ENCODE measurements around the gene DOK7.

DOK7 gene

DNA sequence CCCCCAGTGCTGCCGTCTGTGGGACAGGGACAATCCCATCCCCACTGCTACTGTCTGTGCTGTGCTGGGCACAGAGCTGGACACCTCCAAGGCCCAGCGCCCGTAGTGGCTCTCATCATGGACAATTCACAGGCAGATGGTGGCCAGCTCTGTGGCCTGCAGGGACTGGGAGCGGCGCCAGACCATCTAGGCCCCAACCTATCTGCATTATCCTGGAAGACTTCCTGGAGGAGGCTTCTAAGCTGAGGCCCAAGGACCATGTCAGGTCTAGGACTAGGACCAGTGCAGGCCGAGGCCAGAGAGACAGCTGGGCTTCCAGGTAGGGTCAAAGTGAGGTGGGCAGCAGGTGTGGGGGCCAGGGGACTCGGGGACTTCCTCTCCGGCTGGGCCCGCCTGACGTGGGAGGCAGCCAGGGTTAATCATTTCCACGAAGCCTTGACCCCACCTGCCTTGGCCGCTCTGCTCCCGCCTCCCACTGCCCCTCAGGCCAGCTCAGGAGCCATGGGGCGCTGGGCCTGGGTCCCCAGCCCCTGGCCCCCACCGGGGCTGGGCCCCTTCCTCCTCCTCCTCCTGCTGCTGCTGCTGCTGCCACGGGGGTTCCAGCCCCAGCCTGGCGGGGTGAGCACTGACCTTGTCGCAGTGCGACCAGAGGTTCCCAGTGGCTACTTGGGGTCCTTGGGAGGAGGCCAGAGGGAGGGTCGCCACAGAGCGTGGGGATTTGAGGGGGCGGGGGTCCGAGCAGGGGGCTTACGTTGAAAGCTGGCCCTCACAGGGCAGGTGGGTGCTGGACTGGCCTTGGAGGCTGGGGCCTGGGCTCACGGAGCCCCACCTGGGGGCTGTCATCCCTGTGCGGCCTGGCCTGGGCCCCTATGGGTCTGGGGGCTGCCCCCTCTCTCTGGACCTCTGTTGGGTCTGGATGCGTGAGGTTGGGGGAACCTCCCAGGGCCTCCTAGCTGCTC, 21.3 kb upstream of the DOK7 start, which contains the start of gene HGFAC:
Gene HGFAC (plus strand): TSS at position 468 of the 959 bp plus-strand sequence. CDS start 34 bp downstream, at position 502.
- no peak for TF ChIP-seq TOX (CRISPR knock-in tag; IDR thresholded peaks at IDR 0.05; ENCODE audit: borderline replicate concordance)
- TF ChIP-seq, protein P1, sequence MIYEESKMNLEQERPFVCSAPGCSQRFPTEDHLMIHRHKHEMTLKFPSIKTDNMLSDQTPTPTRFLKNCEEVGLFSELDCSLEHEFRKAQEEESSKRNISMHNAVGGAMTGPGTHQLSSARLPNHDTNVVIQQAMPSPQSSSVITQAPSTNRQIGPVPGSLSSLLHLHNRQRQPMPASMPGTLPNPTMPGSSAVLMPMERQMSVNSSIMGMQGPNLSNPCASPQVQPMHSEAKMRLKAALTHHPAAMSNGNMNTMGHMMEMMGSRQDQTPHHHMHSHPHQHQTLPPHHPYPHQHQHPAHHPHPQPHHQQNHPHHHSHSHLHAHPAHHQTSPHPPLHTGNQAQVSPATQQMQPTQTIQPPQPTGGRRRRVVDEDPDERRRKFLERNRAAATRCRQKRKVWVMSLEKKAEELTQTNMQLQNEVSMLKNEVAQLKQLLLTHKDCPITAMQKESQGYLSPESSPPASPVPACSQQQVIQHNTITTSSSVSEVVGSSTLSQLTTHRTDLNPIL (CRISPR knock-in tag; IDR thresholded peaks at IDR 0.05; ENCODE audit: low read depth), result no peak
- TF ChIP-seq, protein P2, sequence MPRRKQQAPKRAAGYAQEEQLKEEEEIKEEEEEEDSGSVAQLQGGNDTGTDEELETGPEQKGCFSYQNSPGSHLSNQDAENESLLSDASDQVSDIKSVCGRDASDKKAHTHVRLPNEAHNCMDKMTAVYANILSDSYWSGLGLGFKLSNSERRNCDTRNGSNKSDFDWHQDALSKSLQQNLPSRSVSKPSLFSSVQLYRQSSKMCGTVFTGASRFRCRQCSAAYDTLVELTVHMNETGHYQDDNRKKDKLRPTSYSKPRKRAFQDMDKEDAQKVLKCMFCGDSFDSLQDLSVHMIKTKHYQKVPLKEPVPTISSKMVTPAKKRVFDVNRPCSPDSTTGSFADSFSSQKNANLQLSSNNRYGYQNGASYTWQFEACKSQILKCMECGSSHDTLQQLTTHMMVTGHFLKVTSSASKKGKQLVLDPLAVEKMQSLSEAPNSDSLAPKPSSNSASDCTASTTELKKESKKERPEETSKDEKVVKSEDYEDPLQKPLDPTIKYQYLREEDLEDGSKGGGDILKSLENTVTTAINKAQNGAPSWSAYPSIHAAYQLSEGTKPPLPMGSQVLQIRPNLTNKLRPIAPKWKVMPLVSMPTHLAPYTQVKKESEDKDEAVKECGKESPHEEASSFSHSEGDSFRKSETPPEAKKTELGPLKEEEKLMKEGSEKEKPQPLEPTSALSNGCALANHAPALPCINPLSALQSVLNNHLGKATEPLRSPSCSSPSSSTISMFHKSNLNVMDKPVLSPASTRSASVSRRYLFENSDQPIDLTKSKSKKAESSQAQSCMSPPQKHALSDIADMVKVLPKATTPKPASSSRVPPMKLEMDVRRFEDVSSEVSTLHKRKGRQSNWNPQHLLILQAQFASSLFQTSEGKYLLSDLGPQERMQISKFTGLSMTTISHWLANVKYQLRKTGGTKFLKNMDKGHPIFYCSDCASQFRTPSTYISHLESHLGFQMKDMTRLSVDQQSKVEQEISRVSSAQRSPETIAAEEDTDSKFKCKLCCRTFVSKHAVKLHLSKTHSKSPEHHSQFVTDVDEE (CRISPR knock-in tag; IDR thresholded peaks at IDR 0.05), result no peak
- TF ChIP-seq ARNTL (CRISPR knock-in tag; IDR thresholded peaks at IDR 0.05; ENCODE audit: borderline replicate concordance, low read depth), result no peak
- TF ChIP-seq ZFP30 (CRISPR knock-in tag; IDR thresholded peaks at IDR 0.05), result no peak
- TF ChIP-seq, protein P3, sequence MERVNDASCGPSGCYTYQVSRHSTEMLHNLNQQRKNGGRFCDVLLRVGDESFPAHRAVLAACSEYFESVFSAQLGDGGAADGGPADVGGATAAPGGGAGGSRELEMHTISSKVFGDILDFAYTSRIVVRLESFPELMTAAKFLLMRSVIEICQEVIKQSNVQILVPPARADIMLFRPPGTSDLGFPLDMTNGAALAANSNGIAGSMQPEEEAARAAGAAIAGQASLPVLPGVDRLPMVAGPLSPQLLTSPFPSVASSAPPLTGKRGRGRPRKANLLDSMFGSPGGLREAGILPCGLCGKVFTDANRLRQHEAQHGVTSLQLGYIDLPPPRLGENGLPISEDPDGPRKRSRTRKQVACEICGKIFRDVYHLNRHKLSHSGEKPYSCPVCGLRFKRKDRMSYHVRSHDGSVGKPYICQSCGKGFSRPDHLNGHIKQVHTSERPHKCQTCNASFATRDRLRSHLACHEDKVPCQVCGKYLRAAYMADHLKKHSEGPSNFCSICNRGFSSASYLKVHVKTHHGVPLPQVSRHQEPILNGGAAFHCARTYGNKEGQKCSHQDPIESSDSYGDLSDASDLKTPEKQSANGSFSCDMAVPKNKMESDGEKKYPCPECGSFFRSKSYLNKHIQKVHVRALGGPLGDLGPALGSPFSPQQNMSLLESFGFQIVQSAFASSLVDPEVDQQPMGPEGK (CRISPR knock-in tag; IDR thresholded peaks at IDR 0.05; ENCODE audit: borderline replicate concordance), result no peak
- TF ChIP-seq, protein P4, sequence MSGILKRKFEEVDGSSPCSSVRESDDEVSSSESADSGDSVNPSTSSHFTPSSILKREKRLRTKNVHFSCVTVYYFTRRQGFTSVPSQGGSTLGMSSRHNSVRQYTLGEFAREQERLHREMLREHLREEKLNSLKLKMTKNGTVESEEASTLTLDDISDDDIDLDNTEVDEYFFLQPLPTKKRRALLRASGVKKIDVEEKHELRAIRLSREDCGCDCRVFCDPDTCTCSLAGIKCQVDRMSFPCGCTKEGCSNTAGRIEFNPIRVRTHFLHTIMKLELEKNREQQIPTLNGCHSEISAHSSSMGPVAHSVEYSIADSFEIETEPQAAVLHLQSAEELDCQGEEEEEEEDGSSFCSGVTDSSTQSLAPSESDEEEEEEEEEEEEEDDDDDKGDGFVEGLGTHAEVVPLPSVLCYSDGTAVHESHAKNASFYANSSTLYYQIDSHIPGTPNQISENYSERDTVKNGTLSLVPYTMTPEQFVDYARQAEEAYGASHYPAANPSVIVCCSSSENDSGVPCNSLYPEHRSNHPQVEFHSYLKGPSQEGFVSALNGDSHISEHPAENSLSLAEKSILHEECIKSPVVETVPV (CRISPR knock-in tag; IDR thresholded peaks at IDR 0.05), result no peak
- no peak for TF ChIP-seq CSDC2 (CRISPR knock-in tag; IDR thresholded peaks at IDR 0.05)
- no peak for TF ChIP-seq SNAI2 (CRISPR knock-in tag; IDR thresholded peaks at IDR 0.05)
- TF ChIP-seq, protein P5, sequence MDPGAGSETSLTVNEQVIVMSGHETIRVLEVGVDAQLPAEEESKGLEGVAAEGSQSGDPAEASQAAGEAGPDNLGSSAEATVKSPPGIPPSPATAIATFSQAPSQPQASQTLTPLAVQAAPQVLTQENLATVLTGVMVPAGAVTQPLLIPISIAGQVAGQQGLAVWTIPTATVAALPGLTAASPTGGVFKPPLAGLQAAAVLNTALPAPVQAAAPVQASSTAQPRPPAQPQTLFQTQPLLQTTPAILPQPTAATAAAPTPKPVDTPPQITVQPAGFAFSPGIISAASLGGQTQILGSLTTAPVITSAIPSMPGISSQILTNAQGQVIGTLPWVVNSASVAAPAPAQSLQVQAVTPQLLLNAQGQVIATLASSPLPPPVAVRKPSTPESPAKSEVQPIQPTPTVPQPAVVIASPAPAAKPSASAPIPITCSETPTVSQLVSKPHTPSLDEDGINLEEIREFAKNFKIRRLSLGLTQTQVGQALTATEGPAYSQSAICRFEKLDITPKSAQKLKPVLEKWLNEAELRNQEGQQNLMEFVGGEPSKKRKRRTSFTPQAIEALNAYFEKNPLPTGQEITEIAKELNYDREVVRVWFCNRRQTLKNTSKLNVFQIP (CRISPR knock-in tag; IDR thresholded peaks at IDR 0.05; ENCODE audit: borderline replicate concordance, low read depth), result no peak
- no peak for TF ChIP-seq PPARA (CRISPR knock-in tag; IDR thresholded peaks at IDR 0.05; ENCODE audit: borderline replicate concordance)
- no peak for TF ChIP-seq ZFP3 (CRISPR knock-in tag; IDR thresholded peaks at IDR 0.05)
- TF ChIP-seq GLIS3 (CRISPR knock-in tag; IDR thresholded peaks at IDR 0.05), result no peak
- TF ChIP-seq ESRRG (CRISPR knock-in tag; IDR thresholded peaks at IDR 0.05), result no peak
- no peak for TF ChIP-seq ZNF70 (CRISPR knock-in tag; IDR thresholded peaks at IDR 0.05)
- ATAC-seq, result no peak

DNA sequence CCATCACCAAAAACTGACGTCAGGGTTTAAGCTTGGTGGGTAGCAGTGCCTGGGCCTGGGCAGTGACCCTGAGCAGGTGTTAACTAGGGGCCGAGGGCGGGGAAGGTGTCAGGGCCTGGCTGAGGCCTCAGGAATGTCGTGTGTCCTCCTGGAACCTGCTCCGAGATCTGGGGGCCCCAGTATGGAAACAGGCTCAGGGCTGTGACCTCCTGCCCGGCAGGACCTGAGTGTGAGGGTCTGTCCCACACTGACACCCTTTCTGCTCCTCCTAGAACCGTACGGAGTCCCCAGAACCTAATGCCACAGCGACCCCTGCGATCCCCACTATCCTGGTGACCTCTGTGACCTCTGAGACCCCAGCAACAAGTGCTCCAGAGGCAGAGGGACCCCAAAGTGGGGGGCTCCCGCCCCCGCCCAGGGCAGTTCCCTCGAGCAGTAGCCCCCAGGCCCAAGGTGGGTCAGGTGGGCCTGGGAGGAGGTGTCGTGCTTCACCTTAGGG, 20.6 kb upstream of the DOK7 start:
- TF ChIP-seq, protein P5 (CRISPR knock-in tag; IDR thresholded peaks at IDR 0.05; ENCODE audit: borderline replicate concordance, low read depth), result no peak
- TF ChIP-seq ZFP3 (CRISPR knock-in tag; IDR thresholded peaks at IDR 0.05) (no peak), PPARA (CRISPR knock-in tag; IDR thresholded peaks at IDR 0.05; ENCODE audit: borderline replicate concordance) (no peak), ISL1 (CRISPR knock-in tag; IDR thresholded peaks at IDR 0.05) (no peak), ZFP30 (CRISPR knock-in tag; IDR thresholded peaks at IDR 0.05) (no peak), ARNTL (CRISPR knock-in tag; IDR thresholded peaks at IDR 0.05; ENCODE audit: borderline replicate concordance, low read depth) (no peak), SNAI2 (CRISPR knock-in tag; IDR thresholded peaks at IDR 0.05) (no peak), ZNF70 (CRISPR knock-in tag; IDR thresholded peaks at IDR 0.05) (no peak), ZC3H10 (CRISPR knock-in tag; IDR thresholded peaks at IDR 0.05) (no peak)
- TF ChIP-seq, protein P1 (CRISPR knock-in tag; IDR thresholded peaks at IDR 0.05; ENCODE audit: low read depth), result no peak
- TF ChIP-seq, protein P3 (CRISPR knock-in tag; IDR thresholded peaks at IDR 0.05; ENCODE audit: borderline replicate concordance), result no peak
- ATAC-seq, result no peak
